NCI-H526 (cell line): ENCODE results near the gene PSMA3.

Experiments used
- DNase-seq, 2 experiments: peaks; one replicate each; lab custom pipeline; 2025; lab: John Stamatoyannopoulos, UW

Gene PSMA3

GRCh38 chr14:58299401-58300330 lies 55.0 kb downstream of the PSMA3 start:
- DNase-seq: peak; percentile 28 to 40

- DNase-seq: no peak
Measured at GRCh38 chr14:58301416-58301815, 56.8 kb downstream of the PSMA3 start.

GRCh38 chr14:58305730-58306129 lies 61.1 kb downstream of the PSMA3 start:
- no peak for DNase-seq

- DNase-seq: no peak
Measured at GRCh38 chr14:58307597-58308316, 63.1 kb downstream of the PSMA3 start.

- DNase-seq: no peak
Measured at GRCh38 chr14:58309086-58309485, 64.4 kb downstream of the PSMA3 start.

- DNase-seq: no peak
Measured at GRCh38 chr14:58313699-58314098, 69.1 kb downstream of the PSMA3 start.

GRCh38 chr14:58315606-58316005 lies 71.0 kb downstream of the PSMA3 start:
- DNase-seq: no peak
